Measurements from ENCODE around the gene KCTD11. TPM values are rescaled to one million over a fixed set of nuclear protein-coding genes. Genes with fewer than 3 reads are reported as not detected.
A peak's percentile ranks its signal among the peaks of the same experiment; 100 is the strongest.
"Not testable (repeated sequence)": the region's sequence is repeated elsewhere in the genome, so short reads cannot be mapped to it uniquely, and the experiment has no call there.

The KCTD11 gene
- total RNA-seq, 1 donor from 2014 or later = 11.5 TPM

- no peak for DNase-seq (ENCODE audit: low spot score)
These were observed 8.7 kb upstream of the KCTD11 start for GRCh38 chr17:7343250-7343649.

GRCh38 chr17:7346761-7347614, 5.0 kb upstream of the KCTD11 start:
- no peak for DNase-seq (ENCODE audit: low spot score)

GRCh38 chr17:7347630-7348477, 4.1 kb upstream of the KCTD11 start:
- no peak for DNase-seq (ENCODE audit: low spot score)

- DNase-seq (ENCODE audit: low spot score) = no peak
These were observed 3.3 kb upstream of the KCTD11 start for GRCh38 chr17:7348478-7349242.

- DNase-seq (ENCODE audit: low spot score) = no peak
These were observed 534 bp downstream of the KCTD11 start for GRCh38 chr17:7352503-7352889.

GRCh38 chr17:7352910-7353635, 1.1 kb downstream of the KCTD11 start:
- DNase-seq (ENCODE audit: low spot score) = no peak

- peak; percentile 84 for DNase-seq (ENCODE audit: low spot score)
These were observed 2.4 kb downstream of the KCTD11 start for GRCh38 chr17:7354262-7354843.

GRCh38 chr17:7355053-7355452, 3.1 kb downstream of the KCTD11 start, which contains the start of gene TMEM95:
TMEM95 (plus strand) TSS chr17:7355156; CDS start chr17:7355205, 49 bp downstream.
- DNase-seq (ENCODE audit: low spot score) = no peak

GRCh38 chr17:7355573-7355972, 3.6 kb downstream of the KCTD11 start:
- DNase-seq (ENCODE audit: low spot score) = no peak

GRCh38 chr17:7356072-7356549, 4.1 kb downstream of the KCTD11 start:
- DNase-seq (ENCODE audit: low spot score) = peak; percentile 77

GRCh38 chr17:7356756-7357155, 4.8 kb downstream of the KCTD11 start:
- DNase-seq (ENCODE audit: low spot score) = no peak

GRCh38 chr17:7357381-7357780, 5.4 kb downstream of the KCTD11 start:
- no peak for DNase-seq (ENCODE audit: low spot score)

GRCh38 chr17:7361906-7362305, 9.9 kb downstream of the KCTD11 start:
- DNase-seq (ENCODE audit: low spot score) = no peak

GRCh38 chr17:7363311-7363710, 11.3 kb downstream of the KCTD11 start:
- DNase-seq (ENCODE audit: low spot score) = no peak

GRCh38 chr17:7365963-7366362, 14.0 kb downstream of the KCTD11 start:
- not testable (repeated sequence) for DNase-seq (ENCODE audit: low spot score)

- DNase-seq (ENCODE audit: low spot score) = no peak
These were observed 15.1 kb downstream of the KCTD11 start for GRCh38 chr17:7367083-7367482.

GRCh38 chr17:7367918-7368598, 16.1 kb downstream of the KCTD11 start:
- DNase-seq (ENCODE audit: low spot score) = no peak

- not testable (repeated sequence) for DNase-seq (ENCODE audit: low spot score)
These were observed 16.6 kb downstream of the KCTD11 start for GRCh38 chr17:7368599-7368994.

GRCh38 chr17:7369825-7370224, 17.9 kb downstream of the KCTD11 start:
- DNase-seq (ENCODE audit: low spot score) = no peak

GRCh38 chr17:7370853-7371252, 18.9 kb downstream of the KCTD11 start:
- no peak for DNase-seq (ENCODE audit: low spot score)
